ENCODE data around the gene PPY. TPM values are rescaled to one million over a fixed set of nuclear protein-coding genes. Genes with fewer than 3 reads are reported as not detected.

Gene PPY
- total and polyA plus RNA-seq, 11 donors: not detected

DNA sequence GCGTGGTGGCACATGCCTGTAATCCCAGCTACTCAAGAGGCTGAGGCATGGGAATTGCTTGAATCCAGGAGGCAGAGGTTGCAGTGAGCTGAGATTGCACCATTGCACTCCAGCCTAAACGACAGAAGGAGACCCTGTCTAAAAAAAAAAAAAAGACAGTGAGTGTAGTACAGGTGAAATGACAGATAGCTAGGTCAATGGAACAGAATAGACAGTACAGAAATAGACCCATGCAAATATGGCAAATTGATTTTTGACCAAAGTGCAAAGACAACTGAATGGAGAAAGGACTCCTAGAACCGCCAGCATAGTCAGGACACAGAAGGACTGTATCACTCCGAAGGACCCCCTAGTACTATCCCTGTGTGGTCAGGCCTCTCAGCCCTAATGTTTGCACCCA, 28.1 kb upstream of the PPY start:
- no peak overlapping the region for H3K27ac ChIP-seq
- TF ChIP-seq, protein P1, sequence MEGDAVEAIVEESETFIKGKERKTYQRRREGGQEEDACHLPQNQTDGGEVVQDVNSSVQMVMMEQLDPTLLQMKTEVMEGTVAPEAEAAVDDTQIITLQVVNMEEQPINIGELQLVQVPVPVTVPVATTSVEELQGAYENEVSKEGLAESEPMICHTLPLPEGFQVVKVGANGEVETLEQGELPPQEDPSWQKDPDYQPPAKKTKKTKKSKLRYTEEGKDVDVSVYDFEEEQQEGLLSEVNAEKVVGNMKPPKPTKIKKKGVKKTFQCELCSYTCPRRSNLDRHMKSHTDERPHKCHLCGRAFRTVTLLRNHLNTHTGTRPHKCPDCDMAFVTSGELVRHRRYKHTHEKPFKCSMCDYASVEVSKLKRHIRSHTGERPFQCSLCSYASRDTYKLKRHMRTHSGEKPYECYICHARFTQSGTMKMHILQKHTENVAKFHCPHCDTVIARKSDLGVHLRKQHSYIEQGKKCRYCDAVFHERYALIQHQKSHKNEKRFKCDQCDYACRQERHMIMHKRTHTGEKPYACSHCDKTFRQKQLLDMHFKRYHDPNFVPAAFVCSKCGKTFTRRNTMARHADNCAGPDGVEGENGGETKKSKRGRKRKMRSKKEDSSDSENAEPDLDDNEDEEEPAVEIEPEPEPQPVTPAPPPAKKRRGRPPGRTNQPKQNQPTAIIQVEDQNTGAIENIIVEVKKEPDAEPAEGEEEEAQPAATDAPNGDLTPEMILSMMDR (IDR thresholded peaks at IDR 0.05): no peak
- TF ChIP-seq POLR2A (IDR thresholded peaks at IDR 0.05): no peak
- DNase-seq: no peak
- no peaks in the 10 kb centered on the region for H3K36me3 ChIP-seq
- H3K4me3 ChIP-seq: no peak overlapping the region
- H3K4me1 ChIP-seq: no peaks in the 10 kb centered on the region
- ATAC-seq: no peak
- H3K27me3 ChIP-seq: peaks cover 0 to 15% (median 0%) of the 10 kb centered on the region in 9 donors
- H3K9me3 ChIP-seq: no peaks in the 10 kb centered on the region
- WGBS, 4 donors: 76 to 88% (median 83%) methylated on average over 4 of the region's 4 CpGs
- intact Hi-C loops (cut with DNase I): no loop called here

DNA sequence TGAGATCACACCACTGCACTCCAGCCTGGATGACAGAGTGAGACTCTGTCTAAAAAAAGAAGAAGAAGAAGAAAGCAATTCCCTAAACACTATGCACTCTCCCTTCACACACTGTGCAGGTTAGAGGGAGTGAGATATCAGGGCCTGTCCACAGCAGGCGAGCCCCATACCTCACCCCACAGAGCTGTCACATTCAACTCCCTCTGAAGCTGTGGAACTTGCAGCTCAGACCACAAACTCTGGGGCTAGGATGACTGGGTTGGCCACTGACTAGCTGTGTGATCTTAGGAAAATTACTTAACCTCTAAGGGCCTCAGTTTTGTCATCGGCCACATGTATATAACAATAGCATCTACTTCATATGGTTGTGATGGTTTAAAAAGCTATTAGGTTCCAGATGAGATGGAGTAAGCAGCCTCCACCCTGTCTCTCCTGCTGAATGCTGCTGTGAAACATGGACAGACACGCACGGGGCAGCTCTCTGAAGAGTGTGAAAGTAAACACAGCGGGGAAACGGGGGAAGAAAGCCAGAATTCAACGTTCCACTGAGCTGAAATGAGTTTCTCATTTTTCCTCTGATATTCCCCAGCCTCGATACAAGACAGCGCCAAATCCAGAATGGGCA, 25.1 kb upstream of the PPY start:
- 66 to 68% (median 67%) methylated on average over 9 of the region's 9 CpGs for WGBS, 4 donors
- H3K9me3 ChIP-seq: no peaks in the 10 kb centered on the region

DNA sequence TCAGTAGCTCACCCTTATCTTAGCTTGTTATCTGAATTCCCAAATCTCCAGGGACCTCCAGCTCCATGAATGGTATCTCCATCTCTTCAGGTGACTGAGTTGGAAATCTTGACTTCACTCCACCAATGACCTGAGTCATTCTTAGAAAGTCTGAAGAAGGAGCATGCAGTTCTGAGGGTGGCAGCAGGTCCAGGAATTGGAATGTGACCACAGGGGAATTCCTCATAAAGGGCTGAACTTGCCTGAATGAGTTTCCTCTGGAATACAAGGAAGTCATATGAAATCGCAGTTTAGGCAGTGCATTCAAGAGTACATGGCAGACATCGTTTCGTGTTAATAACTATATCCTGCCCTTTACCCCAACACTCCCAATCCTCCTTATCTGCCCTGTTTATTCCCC, 24.0 kb upstream of the PPY start:
- intact Hi-C loops (cut with DNase I): loop anchor here in 1 of 10 donors (10.0 kb wide), 1 partner anchor 1271 kb away; no protein-coding TSS in a partner anchor
- TF ChIP-seq POLR2A (IDR thresholded peaks at IDR 0.05): no peak
- TF ChIP-seq, protein P1 (IDR thresholded peaks at IDR 0.05): no peak
- ATAC-seq (no peak), DNase-seq (no peak)
- Histone ChIP-seq H3K27ac (no peak overlapping the region), H3K9me3 (no peaks in the 10 kb centered on the region), H3K4me1 (no peaks in the 10 kb centered on the region), H3K27me3 (peaks cover 0 to 12% (median 0%) of the 10 kb centered on the region in 9 donors), H3K36me3 (no peaks in the 10 kb centered on the region), H3K4me3 (no peak overlapping the region)
- WGBS, 4 donors: 61 to 73% (median 67%) methylated on average over 3 of the region's 3 CpGs

More for the DNA sequence above, 25.1 kb upstream of the PPY start:
- H3K36me3 ChIP-seq: no peaks in the 10 kb centered on the region
- no peaks in the 10 kb centered on the region for H3K4me1 ChIP-seq
- peaks cover 0 to 6% (median 0%) of the 10 kb centered on the region in 9 donors for H3K27me3 ChIP-seq
- no peak overlapping the region for H3K27ac ChIP-seq
- ATAC-seq (no peak), DNase-seq (no peak)
- intact Hi-C loops (cut with DNase I): loop anchor here in 1 of 10 donors (10.0 kb wide), 1 partner anchor 1273 kb away; no protein-coding TSS in a partner anchor
- TF ChIP-seq, protein P1 (IDR thresholded peaks at IDR 0.05): no peak
- no peak for TF ChIP-seq POLR2A (IDR thresholded peaks at IDR 0.05)
- H3K4me3 ChIP-seq: no peak overlapping the region

DNA sequence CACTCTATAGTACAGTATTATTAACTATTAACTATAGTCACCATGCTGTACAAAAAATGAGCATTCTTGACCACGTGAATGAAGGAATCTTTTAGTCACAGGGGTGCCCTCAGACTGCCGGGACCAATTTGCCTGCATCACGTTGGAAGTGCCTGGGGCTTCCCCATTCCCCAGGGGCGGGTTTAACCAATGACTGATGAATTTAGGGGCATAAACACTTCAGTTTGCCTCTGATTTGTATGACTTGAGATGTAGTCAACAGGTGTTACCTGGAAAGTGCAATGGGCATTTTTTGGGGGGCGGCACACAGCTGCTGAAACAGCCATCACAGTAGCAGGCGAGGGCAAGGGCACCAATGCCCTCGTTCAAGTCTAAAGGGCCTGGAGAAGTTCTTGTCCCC, 20.2 kb upstream of the PPY start:
- Histone ChIP-seq H3K4me1 (no peaks in the 10 kb centered on the region), H3K9me3 (no peaks in the 10 kb centered on the region), H3K27ac (no peak overlapping the region), H3K36me3 (no peaks in the 10 kb centered on the region), H3K4me3 (no peak overlapping the region), H3K27me3 (peaks cover 0 to 22% (median 0%) of the 10 kb centered on the region in 9 donors)
- ATAC-seq (no peak), DNase-seq (no peak)
- intact Hi-C loops (cut with DNase I): loop anchor here in 1 of 10 donors (10.0 kb wide), 1 partner anchor 1268 kb away; no protein-coding TSS in a partner anchor
- TF ChIP-seq POLR2A (IDR thresholded peaks at IDR 0.05): no peak
- 61 to 66% (median 64%) methylated on average over 7 of the region's 7 CpGs for WGBS, 4 donors

Measured in heart left ventricle (tissue), 16 donors.